ENCODE data around the gene SPRTN.

The SPRTN gene

GRCh38 chr1:231404318-231404717, 66.2 kb downstream of the SPRTN start:
- Histone ChIP-seq H4K20me1 (ENCODE audit: insufficient read depth) (no peaks in the 10 kb centered on the region), H2AFZ (ENCODE audit: low read depth) (no peak overlapping the region), H3K4me2 (no peak overlapping the region), H3K27me3 (ENCODE audit: insufficient read depth, low read depth) (no peaks in the 10 kb centered on the region), H3K4me1 (ENCODE audit: low read depth, poor library complexity, severe bottlenecking) (no peaks in the 10 kb centered on the region), H3K79me2 (ENCODE audit: insufficient read depth, low read depth) (peaks cover 4% of the 10 kb centered on the region; the same call in 1 of the 2 replicates), H3K4me3 (IDR thresholded peaks at IDR 0.05; ENCODE audit: insufficient read depth, low read depth, low read length) (no peak overlapping the region), H3K27ac (no peak overlapping the region), H3K9ac (no peak overlapping the region), H3K36me3 (ENCODE audit: insufficient read depth) (no peaks in the 10 kb centered on the region)
- no peak for TF ChIP-seq CTCF (conservative IDR thresholded peaks at IDR 0.05; ENCODE audit: low read depth, low read length)
